Pancreas (tissue), 10 donors: ENCODE data around the gene RNU11. TPM values are rescaled to one million over a fixed set of nuclear protein-coding genes. Genes with fewer than 3 reads are reported as not detected.

Experiments
- ATAC-seq, 4 donors: fragments of 200-7000 bp; cut with Tn5 transposase; one replicate each; pipeline versions ENCODE4 v1.8.0 to v1.9.1; 2020; ENCODE audit warnings: mild to moderate bottlenecking in 4 of 4, moderate library complexity in 4 of 4
- DNase-seq, 6 donors: peaks; one replicate each; pipeline ENCODE4 v3.0.0-alpha.2; 2020
- FAIRE-seq: peaks from 2 replicates; lab custom pipeline; 2012; peaks lifted over from hg19 to GRCh38; lab: Jason Lieb, UNC
- H3K27ac ChIP-seq, 4 donors: fragments of 200-600 bp; sonication (generic); 1 replicate in 3 of 4; 2 replicates in 1 of 4; pipeline versions ENCODE4 v1.5.0 to v1.8.0; 2020
- H3K27me3 ChIP-seq, 4 donors: fragments of 200-600 bp; one replicate each; pipeline ENCODE4 v1.8.0; 2021
- H3K36me3 ChIP-seq, 3 donors: fragments of 200-600 bp; sonication (generic) in 1 of 3; one replicate each; pipeline versions ENCODE4 v1.5.0 to v1.8.0; 2020 to 2021
- H3K4me1 ChIP-seq, 3 donors: fragments of 200-600 bp; one replicate each; pipeline ENCODE4 v1.8.0; 2021
- H3K4me3 ChIP-seq, 4 donors: fragments of 200-600 bp; sonication (generic) in 2 of 4; one replicate each; pipeline versions ENCODE4 v1.5.0 to v1.8.0; 2020 to 2021
- H3K9me3 ChIP-seq, 4 donors: fragments of 200-600 bp; one replicate each; pipeline ENCODE4 v1.8.0; 2021
- CTCF ChIP-seq, 4 donors: fragments of 200-600 bp; sonication (generic) in 3 of 4; IDR thresholded peaks; one replicate each; pipeline versions ENCODE4 v1.5.0 to v1.8.0; 2021; ENCODE audit warnings: antibody characterized with exemption in 4 of 4
- whole genome bisulfite sequencing, 2 donors: extraction: QIAGEN DNeasy Blood & Tissue Kit; methylation state at CpG; one replicate each; pipeline ENCODE4 v1.1.7; 2013; 5-methylcytosine and 5-hydroxymethylcytosine counted together
- intact Hi-C, 3 donors: fragments of 100-400 bp; cut with DNase I; formaldehyde crosslinking; loops; one replicate each; pipeline versions ENCODE4 v1.11.1 to v1.14.2; 2022
- polyA plus RNA-seq, 2 donors: library from polyadenylated mRNA; stranded (reverse); fragments of 200-250 nt; gene quantifications; one replicate each; pipeline ENCODE4 v1.2.3, GENCODE V29; 2013
- total RNA-seq, 6 donors: library from RNA; stranded (reverse); fragmentation: NEBNext Ultra II Directional in 4 of 6; extraction: Animal tissue kit (Norgen Biotek cat#: 25700) in 4 of 6; gene quantifications; one replicate each; pipeline versions ENCODE4 v1.2.1 to v1.2.4, GENCODE V29; 2021 to 2023
- donor health status: healthy with polysubstance abuse.
- donor health status: DM: no; HTN: no; CAD: no; lungs with moderate emphysema.
- donor health status: DM: no; HTN: no; CAD: no.
- donor health status: control.
- donor health status: control.
- donor health status: Bipolar disorder and iron deficiency.
- donor health status: DM: yes; HTN: yes; CAD: no.
- donor health status: DM: no; HTN: no; CAD: no.
- donor health status: DM: no; HTN: no; CAD: no.
- donor health status: DM: yes; HTN: yes; CAD: no.

Gene RNU11
- total and polyA plus RNA-seq, 8 donors, result not detected

- peaks cover 0 to 38% (median 12%) of the 10 kb centered on the region in 3 donors for H3K36me3 ChIP-seq
- no peak for FAIRE-seq
- WGBS, 2 donors, result 90 to 94% methylated on average over 6 of the region's 6 CpGs
- ATAC-seq, result no peak
- H3K27me3 ChIP-seq, result no peaks in the 10 kb centered on the region
- intact Hi-C loops, result loop anchor here in 1 of 3 donors (10.0 kb wide), 1 partner anchor 80 kb away; no protein-coding TSS in a partner anchor
- no peaks in the 10 kb centered on the region for H3K4me1 ChIP-seq
- H3K27ac ChIP-seq, result no peak overlapping the region
- no peaks in the 10 kb centered on the region for H3K9me3 ChIP-seq
- DNase-seq, result no peak
- TF ChIP-seq CTCF (IDR thresholded peaks at IDR 0.05), result no peak
- no peak overlapping the region for H3K4me3 ChIP-seq
These were observed 43.4 kb upstream of the RNU11 start for GRCh38 chr1:28604962-28605361.

DNA sequence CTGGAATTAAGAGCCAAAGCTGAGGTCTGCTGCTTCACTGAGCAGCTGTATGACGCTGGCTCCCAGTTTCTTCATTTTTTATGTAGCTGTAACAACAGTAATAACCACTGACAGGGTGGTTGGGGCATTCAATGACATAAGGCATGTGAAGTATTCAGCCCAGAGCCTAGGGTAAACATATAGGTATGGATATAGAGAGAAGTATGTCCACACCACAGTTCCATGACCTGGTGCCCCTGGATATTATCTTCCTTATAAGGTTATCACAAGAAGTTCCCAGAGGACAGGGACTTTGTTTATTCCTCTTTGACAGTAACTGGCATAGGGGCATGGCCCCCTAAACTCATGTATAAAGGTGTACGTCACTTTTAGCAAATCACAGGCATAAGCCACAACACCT lies 41.6 kb upstream of the RNU11 start:
- H3K36me3 ChIP-seq, result peaks cover 0 to 44% (median 12%) of the 10 kb centered on the region in 3 donors
- ATAC-seq, result no peak
- 89 to 93% methylated on average over 2 of the region's 2 CpGs for WGBS, 2 donors
- no peaks in the 10 kb centered on the region for H3K27me3 ChIP-seq
- H3K4me3 ChIP-seq, result no peak overlapping the region
- no peak for TF ChIP-seq CTCF (IDR thresholded peaks at IDR 0.05)
- no peak overlapping the region for H3K27ac ChIP-seq
- H3K4me1 ChIP-seq, result no peaks in the 10 kb centered on the region
- H3K9me3 ChIP-seq, result no peaks in the 10 kb centered on the region
- DNase-seq, result no peak
- FAIRE-seq, result no peak
- intact Hi-C loops, result loop anchor here in 1 of 3 donors (10.0 kb wide), 1 partner anchor 82 kb away; no protein-coding TSS in a partner anchor

GRCh38 chr1:28613175-28613574 lies 35.2 kb upstream of the RNU11 start:
- no peak for ATAC-seq
- Histone ChIP-seq H3K36me3 (peaks cover 0 to 46% (median 8%) of the 10 kb centered on the region in 3 donors), H3K27ac (no peak overlapping the region), H3K4me3 (no peak overlapping the region), H3K9me3 (no peaks in the 10 kb centered on the region), H3K4me1 (no peaks in the 10 kb centered on the region), H3K27me3 (no peaks in the 10 kb centered on the region)
- FAIRE-seq, result no peak
- intact Hi-C loops, result no loop called here
- 83 to 86% methylated on average over 5 of the region's 5 CpGs for WGBS, 2 donors
- no peak for DNase-seq
- TF ChIP-seq CTCF (IDR thresholded peaks at IDR 0.05), result no peak

DNA sequence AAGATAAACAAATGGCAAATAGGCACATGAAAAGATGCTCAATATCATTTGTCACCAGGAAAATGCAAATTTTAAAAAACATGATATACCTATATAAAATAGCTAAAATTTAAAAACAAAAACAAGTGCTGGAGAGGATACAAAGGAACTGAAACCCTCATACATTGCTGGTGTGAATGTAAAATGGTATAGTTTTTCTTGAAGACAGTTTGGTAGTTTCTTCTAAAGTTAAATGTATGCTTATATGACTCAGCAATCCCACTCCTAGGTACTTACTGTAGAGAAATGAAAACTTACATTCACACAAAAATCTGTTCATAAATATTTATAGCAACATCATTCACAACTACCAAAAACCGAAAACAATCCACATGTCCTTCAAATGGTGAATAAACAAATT lies 16.7 kb upstream of the RNU11 start:
- FAIRE-seq (no peak), ATAC-seq (no peak), DNase-seq (no peak)
- Histone ChIP-seq H3K36me3 (no peaks in the 10 kb centered on the region), H3K4me3 (no peak overlapping the region), H3K27me3 (no peaks in the 10 kb centered on the region), H3K4me1 (no peaks in the 10 kb centered on the region), H3K9me3 (no peaks in the 10 kb centered on the region), H3K27ac (no peak overlapping the region)
- WGBS, 2 donors, result 93 to 95% methylated on average over 1 of the region's 1 CpG
- no peak for TF ChIP-seq CTCF (IDR thresholded peaks at IDR 0.05)
- intact Hi-C loops, result no loop called here

DNA sequence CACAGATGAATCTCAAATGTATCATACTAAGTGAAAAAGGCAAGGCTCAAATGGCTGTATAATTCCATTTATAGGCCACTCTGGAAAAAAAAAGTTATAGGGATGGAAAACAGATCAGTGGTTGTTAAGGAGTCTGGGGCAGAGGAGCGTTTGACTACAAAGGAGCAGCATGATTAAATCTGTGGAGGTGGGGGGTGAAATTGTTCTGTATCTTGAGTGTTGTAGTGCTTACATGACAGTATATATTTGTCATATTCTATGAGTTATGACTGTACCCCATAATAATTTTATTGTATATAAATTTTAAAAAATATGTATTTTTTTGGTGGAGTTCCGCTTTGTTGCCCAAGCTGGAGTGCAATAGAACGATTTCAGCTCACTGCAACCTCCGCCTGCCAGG lies 15.8 kb upstream of the RNU11 start:
- TF ChIP-seq CTCF (IDR thresholded peaks at IDR 0.05), result no peak
- Histone ChIP-seq H3K27ac (no peak overlapping the region), H3K4me1 (no peaks in the 10 kb centered on the region), H3K4me3 (no peak overlapping the region), H3K36me3 (no peaks in the 10 kb centered on the region), H3K9me3 (no peaks in the 10 kb centered on the region), H3K27me3 (no peaks in the 10 kb centered on the region)
- no peak for ATAC-seq
- DNase-seq, result no peak
- no peak for FAIRE-seq
- WGBS, 2 donors, result 92 to 94% methylated on average over 4 of the region's 4 CpGs
- intact Hi-C loops, result no loop called here
